ENCODE data around the gene MINDY2. TPM values are rescaled to one million over a fixed set of nuclear protein-coding genes. Genes with fewer than 3 reads are reported as not detected.

The MINDY2 gene
- total RNA-seq, 1 donor from 2014 or later = 15.5 TPM

- intact Hi-C loops (cut with DNase I) = no loop called here
Observed at GRCh38 chr15:58886921-58887320, 115.8 kb downstream of the MINDY2 start.

GRCh38 chr15:58889363-58889762 is 118.3 kb downstream of the MINDY2 start:
- peaks cover 8 to 100% of the 10 kb centered on the region in 2 donors for H3K36me3 ChIP-seq
- DNase-seq (ENCODE audit: extremely low spot score in 2 of 2) = no peak
- TF ChIP-seq POLR2AphosphoS5 (IDR thresholded peaks at IDR 0.05; ENCODE audit: insufficient read depth in 1 of 2, low read depth in 1 of 2) (no peak), CTCF (IDR thresholded peaks at IDR 0.05) (no peak), POLR2A (IDR thresholded peaks at IDR 0.05) (no peak)
- intact Hi-C loops (cut with DNase I) = no loop called here
- no peaks in the 10 kb centered on the region for H3K27me3 ChIP-seq
- no peaks in the 10 kb centered on the region for H3K9me3 ChIP-seq
- H3K27ac ChIP-seq = no peak overlapping the region
- H3K4me3 ChIP-seq = no peak overlapping the region
- H3K4me1 ChIP-seq = no peaks in the 10 kb centered on the region

More at GRCh38 chr15:58886921-58887320, 115.8 kb downstream of the MINDY2 start:
- DNase-seq (ENCODE audit: extremely low spot score in 2 of 2) = no peak
- Histone ChIP-seq H3K4me1 (no peaks in the 10 kb centered on the region), H3K4me3 (no peak overlapping the region), H3K9me3 (no peaks in the 10 kb centered on the region), H3K27me3 (no peaks in the 10 kb centered on the region), H3K27ac (no peak overlapping the region), H3K36me3 (peaks cover 8 to 100% of the 10 kb centered on the region in 2 donors)
- TF ChIP-seq POLR2AphosphoS5 (IDR thresholded peaks at IDR 0.05; ENCODE audit: insufficient read depth in 1 of 2, low read depth in 1 of 2) = no peak
- no peak for TF ChIP-seq POLR2A (IDR thresholded peaks at IDR 0.05)
- TF ChIP-seq CTCF (IDR thresholded peaks at IDR 0.05) = no peak

- Histone ChIP-seq H3K4me3 (no peak overlapping the region), H3K27ac (no peak overlapping the region), H3K4me1 (no peaks in the 10 kb centered on the region), H3K36me3 (peaks cover 0 to 40% of the 10 kb centered on the region in 2 donors), H3K27me3 (no peaks in the 10 kb centered on the region), H3K9me3 (no peaks in the 10 kb centered on the region)
- no peak for TF ChIP-seq CTCF (IDR thresholded peaks at IDR 0.05)
- no peak for TF ChIP-seq POLR2A (IDR thresholded peaks at IDR 0.05)
- TF ChIP-seq POLR2AphosphoS5 (IDR thresholded peaks at IDR 0.05; ENCODE audit: insufficient read depth in 1 of 2, low read depth in 1 of 2) = no peak
- intact Hi-C loops (cut with DNase I) = no loop called here
- DNase-seq (ENCODE audit: extremely low spot score in 2 of 2) = no peak
Observed at GRCh38 chr15:58898150-58898680, 127.1 kb downstream of the MINDY2 start.

GRCh38 chr15:58900631-58901030 is 129.5 kb downstream of the MINDY2 start:
- H3K36me3 ChIP-seq = peaks cover 0 to 36% of the 10 kb centered on the region in 2 donors

More at GRCh38 chr15:58900631-58901030, 129.5 kb downstream of the MINDY2 start:
- no peak for DNase-seq (ENCODE audit: extremely low spot score in 2 of 2)
- TF ChIP-seq POLR2AphosphoS5 (IDR thresholded peaks at IDR 0.05; ENCODE audit: insufficient read depth in 1 of 2, low read depth in 1 of 2) (no peak), POLR2A (IDR thresholded peaks at IDR 0.05) (no peak), CTCF (IDR thresholded peaks at IDR 0.05) (no peak)
- H3K4me3 ChIP-seq = no peak overlapping the region
- no peak overlapping the region for H3K27ac ChIP-seq
- H3K9me3 ChIP-seq = no peaks in the 10 kb centered on the region
- no peaks in the 10 kb centered on the region for H3K27me3 ChIP-seq
- no peaks in the 10 kb centered on the region for H3K4me1 ChIP-seq
- intact Hi-C loops (cut with DNase I) = no loop called here
